Keratinocyte (primary cell): ENCODE measurements around the gene C1QTNF12. TPM values are rescaled to one million over a fixed set of nuclear protein-coding genes. Genes with fewer than 3 reads are reported as not detected.

Experiments used
- DNase-seq: peaks from one replicate; pipeline ENCODE4 v3.0.0-alpha.2; 2011; ENCODE audit warnings: low read depth, missing footprints, low spot score
- FAIRE-seq: peaks from 2 replicates; lab custom pipeline; 2011; peaks lifted over from hg19 to GRCh38; lab: Jason Lieb, UNC
- H2AFZ ChIP-seq: 2 replicates; pipeline ENCODE4 v1.6.0; 2012; ENCODE audit warnings: low read length, control low read depth, inconsistent platforms; ENCODE audit not compliant: control insufficient read depth
- H3K27ac ChIP-seq: 2 replicates; pipeline ENCODE4 v1.5.1; 2011; ENCODE audit warnings: low read length; ENCODE audit not compliant: control insufficient read depth, insufficient read depth
- H3K27me3 ChIP-seq: 3 replicates; pipeline ENCODE4 v1.6.0; 2011; ENCODE audit warnings: low read length; ENCODE audit not compliant: control insufficient read depth, insufficient read depth; ENCODE audit errors: extremely low read depth
- H3K36me3 ChIP-seq, 2 experiments: 2 replicates in 1 of 2; 3 replicates in 1 of 2; pipeline ENCODE4 v1.5.1; 2011; ENCODE audit warnings: low read length in 2 of 2, mild to moderate bottlenecking in 1 of 2; ENCODE audit not compliant: control insufficient read depth in 2 of 2, insufficient read depth in 2 of 2; ENCODE audit errors: extremely low read depth in 1 of 2
- H3K4me1 ChIP-seq: 3 replicates; pipeline ENCODE4 v1.5.1; 2011; ENCODE audit warnings: low read length; ENCODE audit not compliant: control insufficient read depth, insufficient read depth; ENCODE audit errors: extremely low read depth
- H3K4me2 ChIP-seq: 3 replicates; pipeline ENCODE4 v1.6.0; 2011; ENCODE audit warnings: low read depth, low read length; ENCODE audit not compliant: control insufficient read depth, insufficient read depth; ENCODE audit errors: extremely low read depth
- H3K4me3 ChIP-seq, 3 experiments: fragments of 200-600 bp in 1 of 3; sonication (generic) in 1 of 3; 2 replicates in 2 of 3; 3 replicates in 1 of 3; pipeline ENCODE4 v1.5.1; 2011 to 2016; ENCODE audit warnings: low read length in 3 of 3, mild to moderate bottlenecking in 3 of 3, control low read depth in 2 of 3, inconsistent platforms in 1 of 3, low read depth in 1 of 3, mixed read lengths in 1 of 3, mixed run types in 1 of 3, moderate library complexity in 1 of 3; ENCODE audit not compliant: control insufficient read depth in 2 of 3, insufficient read depth in 2 of 3; ENCODE audit errors: extremely low read depth in 1 of 3
- H3K79me2 ChIP-seq: 2 replicates; pipeline ENCODE4 v1.6.0; 2012; ENCODE audit warnings: low read length; ENCODE audit not compliant: control insufficient read depth, insufficient read depth
- H3K9ac ChIP-seq: 3 replicates; pipeline ENCODE4 v1.6.0; 2011; ENCODE audit warnings: low read length; ENCODE audit not compliant: control insufficient read depth, insufficient read depth; ENCODE audit errors: extremely low read depth
- H3K9me1 ChIP-seq: 3 replicates; pipeline ENCODE4 v1.6.0; 2011; ENCODE audit warnings: low read length; ENCODE audit not compliant: control insufficient read depth, insufficient read depth; ENCODE audit errors: extremely low read depth
- H3K9me3 ChIP-seq: 2 replicates; pipeline ENCODE4 v1.5.1; 2012; ENCODE audit warnings: low read depth, low read length; ENCODE audit not compliant: control insufficient read depth
- H4K20me1 ChIP-seq: 3 replicates; pipeline ENCODE4 v1.6.0; 2011; ENCODE audit warnings: low read length; ENCODE audit not compliant: control insufficient read depth, insufficient read depth; ENCODE audit errors: extremely low read depth
- CTCF ChIP-seq, 3 experiments: IDR thresholded peaks in 1 of 3; conservative IDR thresholded peaks in 1 of 3; optimal IDR thresholded peaks in 1 of 3; 2 replicates in 2 of 3; 3 replicates in 1 of 3; pipeline versions ENCODE3 to v1.5.1; 2011; ENCODE audit warnings: low read length in 3 of 3, mild to moderate bottlenecking in 3 of 3, moderate library complexity in 2 of 3, control low read depth in 1 of 3, inconsistent platforms in 1 of 3; ENCODE audit not compliant: insufficient read depth in 2 of 3; ENCODE audit errors: extremely low read depth in 1 of 3
- EZH2 ChIP-seq: IDR thresholded peaks from one replicate; pipeline ENCODE4 v1.6.1; 2012; ENCODE audit warnings: inconsistent platforms, mild to moderate bottlenecking, low read length, moderate library complexity
- dilution Hi-C: fragments of 300-500 bp; cut with MboI; formaldehyde crosslinking; loops from one replicate; pipeline ENCODE4 v1.7.0; 2020; ENCODE audit warnings: low sequenced_read_pairs; ENCODE audit not compliant: extremely low pct_ligation_motif_present
- polyA plus RNA-seq, 5 experiments: library from polyadenylated mRNA; depleted of rRNA in 3 of 5; stranded (reverse) in 3 of 5; stranded (forward) in 1 of 5; unstranded in 1 of 5; fragments of >200 nt; gene quantifications; 1 replicate in 1 of 5; 2 replicates in 3 of 5; 3 replicates in 1 of 5; pipeline versions ENCODE4 v1.2.1 to v1.2.3, GENCODE V29; 2011 to 2012; ENCODE audit warnings: missing spikeins in 2 of 5, low read depth in 1 of 5, low replicate concordance in 1 of 5

C1QTNF12 gene
- polyA plus RNA-seq, 1 donor (not counting 4 experiments of a cell fraction or from before 2014, with no cell fraction given), result 0.18 TPM

GRCh38 chr1:1215080-1215676 is 31.3 kb downstream of the C1QTNF12 start:
- peaks cover 12 to 18% of the 10 kb centered on the region in 2 experiments for H3K36me3 ChIP-seq
- no peaks in the 10 kb centered on the region for H3K27me3 ChIP-seq
- TF ChIP-seq EZH2 (no peak), CTCF (optimal IDR thresholded peaks at IDR 0.05 in 1 of 3, IDR thresholded peaks at IDR 0.05 in 1 of 3, conservative IDR thresholded peaks at IDR 0.05 in 1 of 3; ENCODE audit: extremely low read depth in 1 of 3, insufficient read depth in 2 of 3, low read length in 3 of 3) (no peak)
- H2AFZ ChIP-seq, result no peak overlapping the region
- no peak overlapping the region for H3K4me2 ChIP-seq
- peaks cover 8% of the 10 kb centered on the region for H3K4me1 ChIP-seq
- peaks cover 2% of the 10 kb centered on the region for H3K9me1 ChIP-seq
- no peak overlapping the region for H3K27ac ChIP-seq
- no peaks in the 10 kb centered on the region for H3K79me2 ChIP-seq
- no peak overlapping the region for H3K9ac ChIP-seq
- DNase-seq (no peak), FAIRE-seq (no peak)
- no peaks in the 10 kb centered on the region for H4K20me1 ChIP-seq
- H3K4me3 ChIP-seq, result no peak overlapping the region
- dilution Hi-C loops, result no loop called here
- H3K9me3 ChIP-seq, result no peaks in the 10 kb centered on the region

GRCh38 chr1:1213345-1214265 is 32.9 kb downstream of the C1QTNF12 start, which contains the start of gene TNFRSF4:
TNFRSF4 (minus strand) TSS chr1:1214153; CDS start chr1:1214127, 26 bp downstream.
- H3K9ac ChIP-seq, result no peak within 1 kb of the TSS
- no peaks in the 10 kb centered on the region for H3K9me3 ChIP-seq
- H3K4me3 ChIP-seq, result no peak within 1 kb of the TSS
- no peaks in the 10 kb centered on the region for H4K20me1 ChIP-seq
- H3K27ac ChIP-seq, result no peak within 1 kb of the TSS
- peaks cover 8% of the 10 kb centered on the region for H3K4me1 ChIP-seq
- no peaks in the 10 kb centered on the region for H3K79me2 ChIP-seq
- TF ChIP-seq EZH2 (no peak), CTCF (optimal IDR thresholded peaks at IDR 0.05 in 1 of 3, IDR thresholded peaks at IDR 0.05 in 1 of 3, conservative IDR thresholded peaks at IDR 0.05 in 1 of 3; ENCODE audit: extremely low read depth in 1 of 3, insufficient read depth in 2 of 3, low read length in 3 of 3) (no peak)
- H3K36me3 ChIP-seq, result peaks cover 10 to 12% of the 10 kb centered on the region in 2 experiments
- no peak for DNase-seq
- dilution Hi-C loops, result no loop called here
- FAIRE-seq, result no peak
- H3K9me1 ChIP-seq, result peaks cover 2% of the 10 kb centered on the region
- no peak within 1 kb of the TSS for H2AFZ ChIP-seq
- H3K27me3 ChIP-seq, result no peaks in the 10 kb centered on the region
- H3K4me2 ChIP-seq, result no peak within 1 kb of the TSS
